GM21529 (cell line): Measurements from ENCODE around the gene ABCC8.
A peak's percentile ranks its signal among the peaks of the same experiment; 100 is the strongest.

Source experiments
- ATAC-seq: cut with Tn5 transposase; IDR thresholded peaks from one replicate; pipeline ENCODE4 v1.9.1; 2021; ENCODE audit not compliant: unreplicated experiment

Gene ABCC8

DNA sequence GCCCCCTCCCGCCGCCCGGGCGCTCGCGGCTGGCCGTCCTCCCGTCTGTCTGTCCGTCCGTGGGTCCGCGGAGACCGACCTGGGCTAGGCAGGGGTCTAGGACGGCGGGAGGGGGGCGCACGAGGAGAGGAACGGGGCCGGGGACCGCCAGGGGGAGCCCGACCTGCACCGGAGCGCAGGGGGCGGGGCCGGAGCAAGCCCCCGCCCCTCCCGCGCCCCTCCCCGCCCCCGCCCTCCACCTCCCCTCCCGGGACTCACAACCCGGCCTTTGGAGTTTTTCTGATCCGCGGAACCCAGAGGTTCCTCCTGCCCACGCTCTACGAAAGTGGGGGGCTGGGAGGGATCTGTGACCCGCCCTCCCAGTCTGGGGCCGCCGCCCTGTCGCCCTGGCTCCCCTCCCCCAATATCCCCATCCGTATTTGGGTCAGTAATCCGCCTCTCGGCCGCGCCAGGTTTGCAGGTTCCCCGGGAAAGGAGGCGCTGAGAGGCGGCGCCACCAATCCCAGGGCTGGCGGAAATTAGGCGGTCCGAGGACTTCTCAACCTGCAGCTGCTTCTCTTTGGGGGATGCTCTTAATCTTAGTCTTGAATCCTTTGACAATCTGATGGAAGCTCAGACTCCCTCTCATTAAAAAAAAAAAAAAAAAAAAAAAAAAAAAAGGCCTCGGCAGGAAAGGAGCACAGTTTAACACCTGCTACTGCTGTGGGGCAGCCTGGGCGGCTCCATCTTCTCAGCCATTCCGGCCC is 87.3 kb downstream of the ABCC8 start:
- ATAC-seq, result peak; percentile 67

GRCh38 chr11:17388609-17389210 is 87.9 kb downstream of the ABCC8 start, which contains the start of gene KCNJ11:
Gene KCNJ11, minus strand, starts transcription at chr11:17388659. Its CDS starts 568 bp downstream, at chr11:17388091.
- ATAC-seq, result peak; percentile 46

- ATAC-seq, result no peak
These were observed 88.8 kb downstream of the ABCC8 start for GRCh38 chr11:17387811-17388210.

DNA sequence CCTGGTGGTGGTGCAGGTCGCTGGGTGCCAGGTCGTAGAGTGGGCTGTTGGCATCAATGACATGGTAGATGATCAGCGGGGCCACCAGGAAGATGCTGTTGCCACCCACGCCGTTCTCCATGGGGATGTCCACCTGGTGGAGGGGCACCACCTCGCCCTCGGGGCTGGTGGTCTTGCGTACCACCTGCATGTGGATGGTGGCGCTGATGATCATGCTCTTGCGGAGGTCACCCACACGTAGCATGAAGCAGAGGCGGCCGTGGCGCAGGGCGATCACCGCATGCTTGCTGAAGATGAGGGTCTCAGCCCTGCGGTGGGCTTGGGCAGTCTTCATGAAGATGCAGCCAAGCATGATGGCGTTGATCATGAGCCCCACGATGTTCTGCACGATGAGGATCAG is 89.4 kb downstream of the ABCC8 start:
- no peak for ATAC-seq

DNA sequence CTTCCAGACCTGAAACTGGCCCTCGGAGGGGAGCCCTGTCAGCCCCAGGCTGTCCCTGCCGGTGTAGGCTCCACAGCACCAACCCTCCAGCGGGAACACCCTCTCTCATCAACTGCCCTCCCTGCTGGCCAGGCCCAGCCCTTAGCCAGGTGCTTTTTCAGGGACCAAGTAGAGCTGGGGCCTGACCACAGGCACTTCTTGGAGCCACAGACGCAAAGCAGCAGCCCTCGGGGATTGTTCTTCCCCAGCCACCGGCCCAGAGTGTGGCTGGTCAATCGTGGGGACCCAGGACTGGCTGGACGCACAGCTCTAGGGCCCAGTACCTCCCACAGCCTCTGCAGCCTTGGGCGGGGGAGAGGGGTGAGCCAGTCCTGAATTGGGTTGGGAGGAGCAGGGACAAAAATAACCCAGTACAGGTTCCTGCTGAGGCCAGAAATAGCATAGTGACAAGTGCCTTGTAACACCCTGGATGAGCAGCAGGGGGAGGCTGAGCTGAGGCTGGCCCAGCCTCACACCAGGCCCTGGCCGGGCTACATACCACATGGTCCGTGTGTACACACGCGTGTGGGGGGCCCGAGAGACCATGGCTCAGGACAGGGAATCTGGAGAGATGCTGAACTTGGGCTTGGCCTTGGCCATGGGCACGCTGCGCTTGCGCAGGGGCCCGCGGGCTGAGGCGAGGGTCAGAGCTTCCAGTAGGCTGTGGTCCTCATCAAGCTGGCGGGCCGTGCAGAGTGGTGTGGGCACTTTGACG is 90.1 kb downstream of the ABCC8 start:
- ATAC-seq, result peak; percentile 54

DNA sequence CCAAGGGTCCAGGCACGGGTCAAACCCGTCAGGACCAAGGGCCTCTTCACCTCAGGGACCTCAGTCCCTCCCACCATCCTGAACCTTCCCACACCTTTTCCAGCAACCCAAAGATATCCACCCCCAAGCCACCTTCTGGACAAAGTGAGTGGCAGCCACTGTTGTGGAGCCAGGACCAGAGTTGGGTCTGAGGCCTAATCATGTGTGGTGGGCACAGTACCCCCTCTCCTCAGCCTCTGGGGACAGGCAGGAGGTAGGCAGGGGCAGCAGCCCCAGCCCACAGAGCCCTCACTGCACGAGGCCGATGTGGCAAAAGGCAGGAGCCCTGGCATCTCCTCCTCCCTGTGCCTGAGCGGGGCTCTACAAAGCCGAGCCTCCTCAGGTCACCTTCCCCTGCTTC is 90.7 kb downstream of the ABCC8 start:
- ATAC-seq, result no peak

GRCh38 chr11:17385492-17385891 is 91.2 kb downstream of the ABCC8 start:
- no peak for ATAC-seq

DNA sequence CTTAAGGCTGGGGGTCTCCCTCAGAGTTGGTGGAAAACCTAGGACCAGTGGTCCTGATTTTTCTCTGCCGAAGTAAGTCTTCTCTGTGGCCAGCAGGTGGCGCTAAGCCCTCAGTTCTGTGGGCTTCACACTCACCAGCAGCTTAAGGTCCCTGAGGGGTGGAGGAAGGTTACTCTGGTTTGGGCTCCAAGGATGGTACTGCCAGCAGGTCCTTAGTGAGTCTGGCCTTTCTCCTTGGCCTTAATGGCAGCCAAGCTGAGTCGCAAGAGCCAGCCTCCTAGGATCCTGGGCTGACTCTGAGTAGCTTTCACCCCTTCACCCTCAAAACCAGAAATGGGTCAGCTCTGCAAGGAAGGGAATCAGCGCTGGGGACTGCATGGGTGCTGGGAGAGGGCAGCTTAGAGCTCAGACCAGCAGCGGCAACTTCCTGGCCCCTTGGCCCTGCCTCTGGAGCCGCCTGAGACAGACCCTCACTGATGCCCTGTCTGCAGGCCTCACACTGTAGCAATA is 92.6 kb downstream of the ABCC8 start:
- peak; percentile 56 for ATAC-seq

DNA sequence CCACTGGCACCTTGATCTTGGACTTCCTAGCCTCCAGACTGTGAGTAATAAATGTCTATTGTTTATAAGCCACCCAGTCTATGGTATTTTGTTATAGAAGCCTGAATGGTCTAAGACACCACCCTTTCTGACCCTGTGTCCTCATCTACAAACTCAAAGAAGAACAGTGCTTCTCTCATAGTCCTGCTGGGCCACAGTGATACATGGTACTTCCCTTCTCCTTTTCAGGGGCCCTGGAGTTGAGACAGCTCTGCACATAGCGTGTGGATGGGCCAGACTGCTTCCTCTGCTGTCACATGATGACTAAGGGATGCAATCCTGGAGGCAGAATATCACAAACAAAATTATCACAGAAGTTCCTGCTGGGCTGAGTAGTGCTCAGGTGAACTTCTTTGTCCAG is 93.2 kb downstream of the ABCC8 start:
- peak; percentile 7 for ATAC-seq

DNA sequence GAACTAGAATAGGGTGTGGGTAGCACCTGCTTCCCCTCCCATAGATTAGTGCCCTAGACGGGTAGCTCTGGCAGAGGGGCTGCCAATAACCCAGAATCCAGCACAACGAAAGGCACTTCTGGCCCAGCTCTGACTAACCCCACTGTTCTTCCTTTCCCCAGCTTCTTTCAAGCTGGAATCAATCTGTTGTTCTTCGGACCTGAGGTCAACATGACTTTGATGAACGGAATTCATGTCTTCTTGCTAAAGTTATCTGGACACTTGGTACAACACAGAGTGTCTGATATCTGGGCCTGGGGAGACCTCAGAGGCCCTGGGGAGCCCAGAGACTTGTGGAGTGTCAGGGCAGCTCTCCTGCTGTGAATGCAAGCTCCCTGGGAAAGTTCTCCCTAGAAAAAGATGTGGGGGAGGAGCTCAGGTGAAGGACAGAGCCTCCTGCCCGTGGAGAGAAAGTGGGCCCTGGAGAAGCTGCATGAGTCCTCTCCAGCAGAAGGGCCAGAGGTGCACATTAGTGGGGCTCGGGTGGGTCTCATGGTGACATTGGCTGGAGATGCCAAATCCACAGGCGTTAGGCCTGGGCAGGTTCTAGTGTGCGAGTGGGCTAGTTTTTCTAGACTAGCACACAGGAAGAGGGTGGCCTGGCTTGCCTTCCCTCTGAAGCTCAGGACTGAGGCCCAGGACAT is 94.5 kb downstream of the ABCC8 start:
- no peak for ATAC-seq

DNA sequence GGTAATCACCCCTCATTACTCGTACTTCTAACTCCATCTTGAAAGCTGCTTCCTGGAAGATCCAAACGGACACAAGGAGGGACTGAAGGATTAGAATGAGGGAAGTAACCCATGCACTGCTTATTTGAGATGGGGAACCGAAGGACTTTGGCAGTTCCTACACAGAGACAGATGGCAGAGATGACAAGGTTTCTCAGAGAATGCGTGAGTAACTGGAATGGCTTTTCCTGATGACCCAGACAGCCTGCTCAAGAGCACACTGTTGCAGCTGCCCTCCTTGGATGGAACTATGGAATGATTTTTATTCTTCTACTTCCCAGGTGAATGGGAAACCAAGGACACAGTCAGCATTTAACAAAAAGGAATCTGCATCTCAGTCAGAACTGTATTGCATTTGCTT is 95.5 kb downstream of the ABCC8 start:
- no peak for ATAC-seq

DNA sequence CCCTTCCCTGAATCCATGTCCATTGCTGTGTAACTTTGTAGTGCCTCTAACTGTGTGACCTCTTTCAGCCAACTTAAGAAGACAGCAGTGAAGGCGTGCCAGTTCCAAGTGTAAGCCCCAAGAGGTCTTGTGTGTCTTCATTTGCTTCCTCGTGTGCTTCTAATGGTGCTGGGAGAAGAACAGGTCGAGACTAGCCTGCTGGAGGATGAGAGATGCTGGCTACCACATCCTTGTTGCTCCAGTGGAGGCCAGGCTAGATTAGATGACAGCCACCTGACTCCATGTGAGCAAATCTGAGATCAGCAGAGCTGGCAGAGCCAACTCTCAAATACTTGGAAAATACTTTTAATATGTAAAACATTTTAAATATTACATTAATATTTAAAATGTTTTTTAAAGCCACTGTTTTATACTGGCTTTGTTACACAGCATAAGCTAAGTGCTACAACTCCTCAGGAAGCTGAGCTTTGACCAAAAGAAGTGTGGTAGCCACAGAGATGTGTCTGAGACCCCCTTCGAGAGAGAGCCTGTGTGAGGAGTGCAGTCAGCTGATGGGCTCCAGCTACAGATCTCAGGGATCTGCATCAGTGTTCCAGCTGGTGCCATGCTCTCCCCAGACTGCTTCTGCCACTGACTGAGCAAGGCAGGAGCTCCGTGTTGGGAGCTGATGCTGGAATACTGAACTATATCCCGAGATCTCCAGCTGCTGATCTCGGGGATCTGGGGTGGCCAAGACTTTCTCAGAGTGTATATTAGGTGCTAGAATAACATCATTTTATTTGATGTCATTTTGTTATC is 97.1 kb downstream of the ABCC8 start:
- ATAC-seq, result no peak

DNA sequence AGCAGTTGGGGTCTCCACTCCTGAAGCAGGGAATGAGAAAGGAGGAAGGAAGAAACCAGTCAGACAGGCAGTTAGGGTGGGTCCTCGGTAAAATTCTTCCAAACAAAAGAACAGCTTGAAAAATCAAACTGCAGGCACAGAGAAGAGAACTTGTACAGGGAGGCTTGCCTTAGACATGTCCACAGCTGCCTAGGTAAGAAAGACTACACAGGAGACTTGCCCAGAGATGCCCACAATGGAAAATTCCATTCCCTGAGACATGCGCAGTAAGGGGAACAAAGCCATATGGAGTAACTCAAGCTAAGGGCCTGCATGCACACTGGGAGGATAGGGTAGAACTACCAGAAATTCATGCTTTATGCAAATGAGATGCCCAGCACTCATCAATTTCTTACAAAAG is 98.0 kb downstream of the ABCC8 start:
- no peak for ATAC-seq

- ATAC-seq, result no peak
These were observed 100.2 kb downstream of the ABCC8 start for GRCh38 chr11:17376493-17376892.

- ATAC-seq, result no peak
These were observed 101.1 kb downstream of the ABCC8 start for GRCh38 chr11:17375547-17375946.

DNA sequence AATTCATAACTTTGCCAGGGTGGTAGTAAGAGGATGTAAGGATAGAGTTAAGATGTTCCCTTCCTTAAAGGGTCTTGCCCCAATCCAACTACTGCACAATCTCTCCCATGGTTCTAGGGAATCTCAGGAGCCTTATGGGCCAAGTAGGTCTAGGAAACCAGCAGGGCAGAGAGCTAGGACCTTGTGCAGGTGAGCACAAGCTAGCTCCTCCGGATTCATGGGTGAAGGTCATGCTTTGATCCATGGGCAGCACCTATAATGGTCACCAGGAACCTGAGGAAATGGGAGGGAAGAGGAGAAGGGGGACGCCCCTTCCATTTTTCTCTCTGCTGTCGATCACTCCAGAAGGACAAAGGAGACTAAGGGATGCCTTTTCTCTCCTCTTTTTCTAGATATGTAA is 105.0 kb downstream of the ABCC8 start:
- ATAC-seq, result no peak

DNA sequence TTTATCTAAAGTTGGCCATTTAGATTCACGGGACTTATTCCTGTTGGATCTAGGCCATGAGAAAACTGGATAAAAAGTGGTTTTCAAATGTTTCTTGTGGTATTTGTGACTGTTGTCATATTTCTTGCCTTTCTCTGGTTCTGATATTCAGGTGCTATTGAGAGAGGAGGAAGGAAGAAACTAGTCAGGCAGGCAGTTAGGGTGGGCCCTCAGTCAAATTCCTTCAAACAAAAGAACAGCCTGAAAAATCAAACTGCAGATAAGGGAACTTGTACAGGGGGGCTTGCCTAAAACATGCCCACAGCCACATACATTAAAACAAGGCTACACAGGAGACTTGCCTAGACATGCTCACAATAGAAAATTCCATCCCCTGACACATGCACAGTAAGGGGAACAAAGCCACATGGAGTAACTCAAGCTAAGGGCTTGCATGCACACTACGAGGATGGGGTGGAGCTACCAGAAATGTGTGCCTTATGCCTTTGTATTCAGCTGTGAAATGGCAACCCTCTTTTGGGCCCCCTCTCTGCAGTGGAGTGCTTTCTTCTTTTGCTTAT is 106.9 kb downstream of the ABCC8 start:
- no peak for ATAC-seq

GRCh38 chr11:17369094-17369493 is 107.6 kb downstream of the ABCC8 start:
- ATAC-seq, result no peak

- ATAC-seq, result no peak
These were observed 108.1 kb downstream of the ABCC8 start for GRCh38 chr11:17368551-17368950.

DNA sequence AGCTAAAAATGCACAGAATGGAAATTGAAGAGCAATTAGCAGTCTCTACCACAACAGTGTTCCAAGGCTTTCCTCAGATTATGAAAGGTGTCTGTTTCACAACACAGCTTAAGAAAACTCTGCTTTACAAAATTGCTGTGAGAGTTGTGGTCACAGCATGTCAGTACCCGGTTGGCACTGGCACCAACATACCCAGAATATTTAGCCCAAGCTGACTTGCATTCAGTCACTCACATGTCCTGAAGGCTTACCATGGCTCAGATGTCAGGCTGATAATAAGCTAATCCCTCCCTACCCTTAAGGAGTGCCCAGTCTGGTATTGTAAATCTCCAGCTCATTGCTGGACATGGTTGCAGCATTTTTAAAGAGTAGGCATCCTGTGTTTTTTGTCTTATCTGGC is 110.2 kb downstream of the ABCC8 start:
- no peak for ATAC-seq
